T-cell (primary cell): ENCODE measurements around the gene ECHS1. TPM values are rescaled to one million over a fixed set of nuclear protein-coding genes. Genes with fewer than 3 reads are reported as not detected.
"Not testable (repeated sequence)": the region's sequence is repeated elsewhere in the genome, so short reads cannot be mapped to it uniquely, and the experiment has no call there.

Experiments
- ATAC-seq, 4 experiments: fragments of 200-7000 bp in 3 of 4; fragments of 150-1000 bp in 1 of 4; cut with Tn5 transposase; replicated peaks in 1 of 4; 1 replicate in 3 of 4; 2 replicates in 1 of 4; pipeline ENCODE4 v1.10.0; 2021; ENCODE audit warnings: moderate library complexity in 3 of 4, mild to moderate bottlenecking in 2 of 4, moderate number of reproducible peaks in 1 of 4
- CTCF ChIA-PET, 2 donors: fragments of 300-600 bp; sonication (Branson Sonifier 250); formaldehyde crosslinking; loops; one replicate each; lab custom pipeline; 2022; ENCODE audit warnings: antibody characterized with exemption in 2 of 2; lab: Charles Lee
- POLR2A ChIA-PET, 2 donors: fragments of 300-600 bp; sonication (Branson Sonifier 250); formaldehyde crosslinking; loops; one replicate each; lab custom pipeline; 2022; ENCODE audit warnings: antibody characterized with exemption in 2 of 2; lab: Charles Lee
- DNase-seq, 35 experiments: peaks; one replicate each; pipeline versions ENCODE4 v3.0.0 to v3.0.0-alpha.2; 2013 to 2023
- H3K27ac ChIP-seq: one replicate; pipeline ENCODE4 v1.5.1; 2013; ENCODE audit warnings: low read length
- H3K27me3 ChIP-seq, 2 experiments: replicated peaks in 1 of 2; 1 replicate in 1 of 2; 2 replicates in 1 of 2; pipeline versions ENCODE4 v1.6.1 to v1.7.0; 2013; ENCODE audit warnings: low read length in 1 of 2, mixed read lengths in 1 of 2; ENCODE audit not compliant: control insufficient read depth in 2 of 2, insufficient read depth in 2 of 2; ENCODE audit errors: extremely low read depth in 1 of 2
- H3K36me3 ChIP-seq, 2 donors: 1 replicate in 1 of 2; 2 replicates in 1 of 2; pipeline versions ENCODE4 v1.6.1 to v1.7.0; 2013; ENCODE audit warnings: low read length in 1 of 2; ENCODE audit not compliant: control insufficient read depth in 2 of 2, insufficient read depth in 1 of 2; ENCODE audit errors: extremely low read depth in 1 of 2
- H3K4me1 ChIP-seq, 2 experiments: 1 replicate in 1 of 2; 2 replicates in 1 of 2; pipeline versions ENCODE4 v1.6.1 to v1.7.0; 2013; ENCODE audit warnings: low read length in 2 of 2, mixed read lengths in 1 of 2; ENCODE audit not compliant: insufficient read depth in 2 of 2, control insufficient read depth in 1 of 2; ENCODE audit errors: extremely low read depth in 1 of 2
- H3K4me3 ChIP-seq, 2 donors: 1 replicate in 1 of 2; 2 replicates in 1 of 2; pipeline versions ENCODE4 v1.5.1 to v1.7.0; 2013; ENCODE audit warnings: mild to moderate bottlenecking in 2 of 2, low read length in 1 of 2, moderate library complexity in 1 of 2; ENCODE audit not compliant: control insufficient read depth in 1 of 2; ENCODE audit errors: extremely low read depth in 1 of 2
- H3K9me3 ChIP-seq: 2 replicates; pipeline ENCODE4 v1.7.0; 2013
- H3K27ac Mint-ChIP-seq, 2 donors: one replicate each; pipeline ENCODE4 v1.8.0; 2020 to 2021; ENCODE audit warnings: mild to moderate bottlenecking in 2 of 2, mixed read lengths in 2 of 2
- H3K27me3 Mint-ChIP-seq, 2 donors: one replicate each; pipeline ENCODE4 v1.8.0; 2021 to 2022; ENCODE audit warnings: mixed read lengths in 2 of 2
- H3K36me3 Mint-ChIP-seq: one replicate; pipeline ENCODE4 v1.8.0; 2021; ENCODE audit warnings: mixed read lengths
- H3K4me1 Mint-ChIP-seq, 3 donors: one replicate each; pipeline ENCODE4 v1.8.0; 2020 to 2022; ENCODE audit warnings: mixed read lengths in 3 of 3, mild to moderate bottlenecking in 1 of 3
- H3K4me3 Mint-ChIP-seq, 3 donors: one replicate each; pipeline ENCODE4 v1.8.0; 2020 to 2022; ENCODE audit warnings: mild to moderate bottlenecking in 3 of 3, mixed read lengths in 3 of 3, moderate library complexity in 3 of 3
- H3K9me3 Mint-ChIP-seq, 3 donors: one replicate each; pipeline ENCODE4 v1.8.0; 2020 to 2022; ENCODE audit warnings: mixed read lengths in 3 of 3
- WGBS: methylation state at CpG from one replicate; pipeline ENCODE4 v1.1.5; 2013; ENCODE audit warnings: missing lambda C conversion rate; ENCODE audit not compliant: insufficient coverage; 5-methylcytosine and 5-hydroxymethylcytosine counted together
- total RNA-seq, 35 experiments: library from RNA in 6 of 35; stranded (reverse) in 6 of 35; fragments of 120-200 nt in 1 of 35; gene quantifications; one replicate each; pipeline versions ENCODE4 v1.2.1 to v1.2.4 and lab custom pipeline; 2013 to 2026

Gene ECHS1
- total RNA-seq, 5 donors from 2014 or later (not counting 1 experiment from before 2014, with no cell fraction given) = 17.6 to 31.7 (median 27.2) TPM

DNA sequence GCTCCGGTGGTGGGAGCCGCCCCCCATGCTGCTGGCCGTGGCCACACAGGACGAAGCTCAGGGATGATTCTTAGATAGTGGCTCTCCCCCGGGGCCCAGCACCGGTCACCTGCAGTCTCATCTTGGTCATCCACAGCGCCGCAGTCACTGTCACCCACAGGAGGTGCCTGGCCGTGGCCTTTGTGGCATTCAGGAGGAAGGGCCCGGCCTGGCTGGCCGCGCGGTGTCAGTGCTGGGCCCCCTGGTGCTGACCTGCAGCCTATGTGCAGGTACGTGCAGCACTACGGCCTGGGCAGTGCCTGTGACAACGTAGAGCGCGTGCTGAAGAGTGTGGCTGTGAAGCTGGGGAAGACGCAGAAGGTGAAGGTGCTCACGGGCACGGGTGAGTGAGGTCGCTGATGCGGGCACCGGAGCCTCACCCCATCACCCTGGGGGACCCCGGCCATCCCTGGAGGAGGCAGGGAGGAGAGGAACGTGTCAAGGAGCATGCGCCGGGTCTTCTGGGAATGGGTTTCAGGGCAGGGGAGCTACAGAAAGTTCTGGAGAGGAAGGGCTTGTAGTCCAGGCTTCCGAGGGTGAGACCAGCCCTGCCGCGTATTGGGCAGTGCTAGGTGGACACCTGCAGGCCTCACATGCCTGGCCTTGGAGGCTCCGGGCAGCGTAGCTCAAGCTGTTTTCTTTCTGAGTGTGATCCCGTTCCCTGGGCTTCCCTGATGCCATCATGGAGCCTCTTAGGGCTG is 46.2 kb upstream of the ECHS1 start:
- Histone ChIP-seq H3K27me3 (peaks cover 0 to 20% of the 10 kb centered on the region in 2 experiments), H3K36me3 (peaks cover 0 to 19% of the 10 kb centered on the region in 2 donors), H3K9me3 (no peaks in the 10 kb centered on the region), H3K27ac (no peak overlapping the region), H3K4me1 (peaks cover 0 to 8% of the 10 kb centered on the region in 2 experiments), H3K4me3 (no peak overlapping the region)
- ATAC-seq = no peak
- Mint-ChIP-seq H3K4me1 (peaks cover 0 to 10% (median 0%) of the 10 kb centered on the region in 3 donors), H3K9me3 (peaks cover 0 to 5% (median 0%) of the 10 kb centered on the region in 3 donors), H3K4me3 (peak overlapping the region in 1 of 3 donors; percentile 31), H3K36me3 (peaks cover 22% of the 10 kb centered on the region), H3K27ac (no peak overlapping the region), H3K27me3 (peaks cover 0 to 10% of the 10 kb centered on the region in 2 donors)
- POLR2A ChIA-PET = no interaction called here
- WGBS = 91% methylated on average over 32 of the region's 34 CpGs
- DNase-seq = no peak
- CTCF ChIA-PET = no interaction called here

DNA sequence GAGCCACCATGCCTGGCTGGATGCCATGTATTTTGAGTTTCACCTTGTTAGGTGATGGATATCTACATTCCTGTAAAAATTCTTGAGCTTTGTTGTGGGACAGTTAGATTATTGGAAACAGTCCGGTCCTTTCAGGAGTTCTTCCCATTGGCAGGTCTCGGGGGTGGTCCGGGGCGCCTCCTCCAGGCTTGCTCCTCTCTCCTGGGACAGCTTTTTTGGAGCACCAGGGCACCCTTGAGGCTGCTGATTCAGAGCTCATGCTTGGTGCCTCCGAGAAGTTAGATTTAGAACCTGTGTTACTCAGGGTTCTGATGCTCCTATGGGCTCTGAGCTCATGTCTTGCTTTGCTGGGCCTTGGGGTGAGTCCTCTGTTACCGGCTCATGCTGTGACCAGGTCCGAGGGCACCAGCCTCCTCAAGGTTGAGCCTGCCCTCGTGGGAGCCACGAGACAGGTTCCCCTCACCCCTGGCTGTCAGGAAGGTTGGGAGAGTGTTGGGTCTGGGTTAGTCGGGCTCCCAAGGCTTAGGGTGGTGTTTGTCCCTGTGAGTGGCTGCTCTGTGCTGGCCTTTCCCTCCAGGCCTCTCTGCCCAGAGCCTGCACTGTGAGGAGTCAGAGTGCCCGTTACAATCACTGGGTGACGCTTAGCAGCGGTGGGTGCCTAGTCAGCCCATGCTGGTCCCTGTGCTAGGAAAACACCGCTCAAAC is 45.3 kb upstream of the ECHS1 start:
- ChIA-PET POLR2A (no interaction called here), CTCF (no interaction called here)
- H3K9me3 ChIP-seq = no peaks in the 10 kb centered on the region
- H3K4me1 Mint-ChIP-seq = peaks cover 0 to 8% (median 1%) of the 10 kb centered on the region in 3 donors
- H3K4me3 Mint-ChIP-seq = no peak overlapping the region
- peaks cover 0 to 21% of the 10 kb centered on the region in 2 donors for H3K36me3 ChIP-seq
- peaks cover 25% of the 10 kb centered on the region for H3K36me3 Mint-ChIP-seq
- ATAC-seq (no peak), DNase-seq (no peak)
- H3K27me3 ChIP-seq = peaks cover 0 to 17% of the 10 kb centered on the region in 2 experiments
- H3K27ac ChIP-seq = no peak overlapping the region
- peaks cover 0 to 6% of the 10 kb centered on the region in 2 experiments for H3K4me1 ChIP-seq
- H3K27me3 Mint-ChIP-seq = peaks cover 0 to 6% of the 10 kb centered on the region in 2 donors
- WGBS = 95% methylated on average over 14 of the region's 14 CpGs
- peaks cover 0 to 7% (median 1%) of the 10 kb centered on the region in 3 donors for H3K9me3 Mint-ChIP-seq
- H3K4me3 ChIP-seq = no peak overlapping the region
- no peak overlapping the region for H3K27ac Mint-ChIP-seq

DNA sequence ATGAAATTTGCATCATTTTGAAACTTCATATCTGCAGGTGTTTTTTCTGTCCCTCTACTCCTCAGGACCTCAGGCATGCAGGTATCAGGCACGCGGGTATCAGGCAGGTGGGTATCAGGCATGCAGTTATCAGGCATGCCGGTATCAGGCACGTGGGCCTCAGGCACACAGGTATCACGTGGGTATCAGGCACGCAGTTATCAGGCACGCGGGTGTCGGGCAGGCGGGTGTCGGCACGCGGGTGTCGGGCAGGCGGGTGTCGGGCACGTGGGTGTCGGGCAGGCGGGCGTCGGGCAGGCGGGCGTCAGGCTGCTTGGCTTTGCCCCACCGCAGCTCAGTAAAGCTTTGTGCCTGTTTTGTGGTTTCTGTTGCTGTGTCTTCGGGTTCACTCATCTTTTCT is 42.6 kb upstream of the ECHS1 start:
- Histone ChIP-seq H3K9me3 (peaks cover 5% of the 10 kb centered on the region), H3K27me3 (no peaks in the 10 kb centered on the region), H3K36me3 (peaks cover 0 to 39% of the 10 kb centered on the region in 2 donors), H3K4me3 (no peak overlapping the region), H3K27ac (no peak overlapping the region), H3K4me1 (no peaks in the 10 kb centered on the region)
- WGBS = 93% methylated on average over 8 of the region's 25 CpGs
- Mint-ChIP-seq H3K27me3 (no peaks in the 10 kb centered on the region), H3K4me3 (no peak overlapping the region), H3K36me3 (peaks cover 50% of the 10 kb centered on the region), H3K4me1 (peaks cover 0 to 6% (median 2%) of the 10 kb centered on the region in 3 donors), H3K27ac (no peak overlapping the region), H3K9me3 (peaks cover 8 to 26% (median 21%) of the 10 kb centered on the region in 3 donors)
- ChIA-PET CTCF (no interaction called here), POLR2A (no interaction called here)
- DNase-seq (no peak), ATAC-seq (no peak)

DNA sequence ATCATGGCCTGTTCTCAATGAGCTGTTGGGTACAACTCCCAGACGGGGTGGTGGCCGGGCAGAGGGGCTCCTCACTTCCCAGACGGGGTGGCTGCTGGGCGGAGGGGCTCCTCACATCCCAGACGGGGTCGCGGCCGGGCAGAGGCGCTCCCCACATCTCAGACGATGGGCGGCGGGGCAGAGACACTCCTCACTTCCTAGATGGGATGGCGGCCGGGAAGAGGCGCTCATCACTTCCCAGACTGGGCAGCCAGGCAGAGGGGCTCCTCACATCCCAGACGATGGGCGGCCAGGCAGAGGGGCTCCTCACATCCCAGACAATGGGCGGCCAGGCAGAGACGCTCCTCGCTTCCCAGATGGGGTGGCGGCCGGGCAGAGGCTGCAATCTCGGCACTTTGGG is 41.2 kb upstream of the ECHS1 start:
- H3K27me3 Mint-ChIP-seq, H3K27ac Mint-ChIP-seq, H3K9me3 ChIP-seq, CTCF ChIA-PET, H3K27ac ChIP-seq, ATAC-seq, H3K4me3 Mint-ChIP-seq, H3K4me3 ChIP-seq, POLR2A ChIA-PET, DNase-seq, H3K4me1 ChIP-seq, H3K27me3 ChIP-seq: not testable (repeated sequence)
- Mint-ChIP-seq H3K4me1 (peaks cover 6 to 11% (median 7%) of the 10 kb centered on the region in 3 donors), H3K36me3 (peaks cover 62% of the 10 kb centered on the region), H3K9me3 (peaks cover 8 to 27% (median 21%) of the 10 kb centered on the region in 3 donors)
- peaks cover 0 to 39% of the 10 kb centered on the region in 2 donors for H3K36me3 ChIP-seq
- 100% methylated on average over 1 of the region's 23 CpGs for WGBS

DNA sequence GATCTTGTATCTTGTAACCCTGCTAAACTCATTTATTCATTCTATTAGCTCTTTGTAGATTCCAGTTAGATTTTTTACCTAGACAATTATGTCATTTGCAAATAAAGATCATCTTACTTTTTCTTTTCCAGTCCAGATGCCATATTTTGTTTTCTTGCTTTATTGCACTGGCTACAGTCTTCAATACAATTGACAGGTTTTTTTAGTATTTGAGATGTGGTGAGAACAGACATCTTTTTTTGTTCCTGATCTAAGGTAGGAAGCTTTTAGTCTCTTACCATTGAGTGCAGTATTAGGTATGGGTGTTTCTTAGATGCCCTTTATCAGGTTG is 39.2 kb upstream of the ECHS1 start:
- Histone ChIP-seq H3K4me1 (no peaks in the 10 kb centered on the region), H3K27ac (no peak overlapping the region), H3K9me3 (peaks cover 5% of the 10 kb centered on the region), H3K4me3 (no peak overlapping the region), H3K36me3 (peaks cover 0 to 44% of the 10 kb centered on the region in 2 donors), H3K27me3 (no peaks in the 10 kb centered on the region)
- Mint-ChIP-seq H3K27ac (no peak overlapping the region), H3K4me3 (no peak overlapping the region), H3K27me3 (no peaks in the 10 kb centered on the region), H3K9me3 (peaks cover 15 to 27% (median 21%) of the 10 kb centered on the region in 3 donors), H3K4me1 (peaks cover 13 to 27% (median 25%) of the 10 kb centered on the region in 3 donors), H3K36me3 (peaks cover 74% of the 10 kb centered on the region)
- ATAC-seq (no peak), DNase-seq (no peak)
- POLR2A ChIA-PET = no interaction called here
- CTCF ChIA-PET = interaction anchor here in 1 of 2 donors (0.6 kb wide), 1 partner anchor 26 kb away, joined by 3 read pairs; no protein-coding TSS in a partner anchor

DNA sequence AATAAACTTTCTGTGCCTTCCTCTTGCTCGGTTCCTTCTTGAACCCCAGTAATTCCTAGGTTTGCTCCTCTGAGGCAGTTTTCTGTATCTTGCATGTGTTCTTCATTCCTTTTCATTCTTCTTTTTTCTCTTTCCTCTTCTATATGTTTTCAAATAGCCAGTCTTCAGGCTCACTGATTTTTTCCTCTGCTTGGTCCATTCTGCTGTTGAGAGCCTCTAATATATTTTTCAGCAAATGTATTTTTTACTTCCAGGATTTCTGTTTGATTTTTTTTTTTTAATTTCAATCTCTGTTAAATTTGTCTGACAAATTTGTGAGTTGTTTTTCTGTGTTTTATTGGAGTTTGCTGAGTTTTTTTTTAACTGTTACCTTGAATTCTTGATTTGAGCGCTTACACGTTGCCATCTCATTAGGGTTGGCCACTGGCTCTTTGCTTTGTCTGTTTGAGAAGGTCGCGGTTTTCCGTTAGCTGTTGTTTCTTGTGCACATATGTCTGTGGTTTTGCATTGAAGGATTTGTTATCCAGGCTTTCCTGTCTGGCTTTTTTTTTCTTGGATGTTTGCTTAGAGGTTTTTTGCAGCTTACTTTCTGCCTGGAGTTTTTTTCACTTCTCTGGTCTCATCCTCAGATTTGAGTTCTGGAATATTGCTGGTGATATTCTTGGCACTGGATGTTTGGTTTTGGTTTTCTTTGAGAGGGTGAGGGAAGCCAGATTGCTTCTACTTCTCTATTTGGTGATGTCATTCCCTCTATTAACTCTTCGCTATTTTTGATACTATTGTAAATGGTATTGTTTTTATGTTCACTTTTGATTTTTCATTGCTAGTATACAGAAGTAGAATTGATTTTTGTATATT is 38.6 kb upstream of the ECHS1 start:
- Mint-ChIP-seq H3K4me3 (no peak overlapping the region), H3K27ac (peak overlapping the region in 1 of 2 donors; percentile 50), H3K4me1 (peaks cover 18 to 32% (median 25%) of the 10 kb centered on the region in 3 donors), H3K9me3 (peaks cover 15 to 27% (median 21%) of the 10 kb centered on the region in 3 donors), H3K27me3 (no peaks in the 10 kb centered on the region), H3K36me3 (peaks cover 80% of the 10 kb centered on the region)
- WGBS = 100% methylated on average over 2 of the region's 7 CpGs
- no peaks in the 10 kb centered on the region for H3K4me1 ChIP-seq
- H3K27ac ChIP-seq = no peak overlapping the region
- ATAC-seq (no peak), DNase-seq (no peak)
- CTCF ChIA-PET = interaction anchor here in 1 of 2 donors (0.6 kb wide), 1 partner anchor 27 kb away, joined by 3 read pairs; no protein-coding TSS in a partner anchor
- H3K27me3 ChIP-seq = no peaks in the 10 kb centered on the region
- peaks cover 0 to 46% of the 10 kb centered on the region in 2 donors for H3K36me3 ChIP-seq
- POLR2A ChIA-PET = no interaction called here
- peaks cover 5% of the 10 kb centered on the region for H3K9me3 ChIP-seq
- no peak overlapping the region for H3K4me3 ChIP-seq
